Neural cell (in vitro differentiated cells): ENCODE results near the gene ASPM. TPM values are rescaled to one million over a fixed set of nuclear protein-coding genes. Genes with fewer than 3 reads are reported as not detected.

Experiments
- H2AFZ ChIP-seq: fragments of 200-600, 300-800 bp; sonication (generic), shearing (Covaris generic); 2 replicates; pipeline ENCODE4 v1.6.0; 2014; ENCODE audit warnings: low read depth, mild to moderate bottlenecking, antibody characterized with exemption, low read length, moderate library complexity
- H3F3A ChIP-seq: fragments of 200-600 bp; shearing (Covaris generic); 2 replicates; pipeline ENCODE4 v1.6.1; 2016; ENCODE audit warnings: mild to moderate bottlenecking, moderate library complexity, mixed read lengths, antibody characterized with exemption, low read length; ENCODE audit not compliant: insufficient read depth, poor library complexity, severe bottlenecking
- H3K27ac ChIP-seq: fragments of 200-600, 300-800 bp; sonication (generic), shearing (Covaris generic); 2 replicates; pipeline ENCODE4 v1.5.1; 2014; ENCODE audit warnings: mild to moderate bottlenecking, low read length, moderate library complexity
- H3K27me3 ChIP-seq: fragments of 300-800, 200-600 bp; sonication (generic), shearing (Covaris generic); 2 replicates; pipeline ENCODE4 v1.6.0; 2014; ENCODE audit warnings: mild to moderate bottlenecking, low read depth, low read length, moderate library complexity; ENCODE audit not compliant: insufficient read depth
- H3K36me3 ChIP-seq: fragments of 300-800, 200-600 bp; sonication (generic), shearing (Covaris generic); 2 replicates; pipeline ENCODE4 v1.5.1; 2014; ENCODE audit warnings: mild to moderate bottlenecking, antibody characterized with exemption, low read length, moderate library complexity; ENCODE audit not compliant: insufficient read depth
- H3K4me2 ChIP-seq: fragments of 300-800, 200-600 bp; sonication (generic), shearing (Covaris generic); 2 replicates; pipeline ENCODE4 v1.6.0; 2014; ENCODE audit warnings: mild to moderate bottlenecking, low read length
- H3K4me3 ChIP-seq: fragments of 300-800, 200-600 bp; sonication (generic), shearing (Covaris generic); 2 replicates; pipeline ENCODE4 v1.5.1; 2014; ENCODE audit warnings: mild to moderate bottlenecking, low read length, moderate library complexity
- H3K79me2 ChIP-seq: fragments of 200-600 bp; shearing (Covaris generic); replicated peaks from 2 replicates; pipeline ENCODE4 v1.6.0; 2014; ENCODE audit warnings: mild to moderate bottlenecking, low read length, moderate library complexity; ENCODE audit not compliant: insufficient read depth
- H3K9ac ChIP-seq: fragments of 300-800, 200-600 bp; sonication (generic), shearing (Covaris generic); 2 replicates; pipeline ENCODE4 v1.6.1; 2016; ENCODE audit warnings: mild to moderate bottlenecking, low read length, mixed read lengths
- H3K9me2 ChIP-seq: fragments of 200-600 bp; shearing (Covaris generic); 2 replicates; pipeline ENCODE4 v1.6.1; 2016; ENCODE audit warnings: mild to moderate bottlenecking, low read length, mixed read lengths; ENCODE audit not compliant: insufficient read depth
- H3K9me3 ChIP-seq: fragments of 200-600, 300-800 bp; sonication (generic), shearing (Covaris generic); 2 replicates; pipeline ENCODE4 v1.6.1; 2016; ENCODE audit warnings: mild to moderate bottlenecking, mixed run types, low read length, moderate library complexity, mixed read lengths
- H4K20me1 ChIP-seq: fragments of 200-600 bp; shearing (Covaris generic); 2 replicates; pipeline ENCODE4 v1.6.1; 2016; ENCODE audit warnings: mild to moderate bottlenecking, mixed run types; ENCODE audit not compliant: insufficient read depth
- CTCF ChIP-seq: fragments of 450-650 bp; IDR thresholded peaks from 2 replicates; pipeline ENCODE4 v1.5.1; 2014; ENCODE audit warnings: antibody characterized with exemption, mild to moderate bottlenecking, moderate library complexity; ENCODE audit not compliant: poor library complexity, severe bottlenecking
- EP300 ChIP-seq: fragments of 450-650 bp; conservative IDR thresholded peaks from 2 replicates; pipeline ENCODE4 v1.6.1; 2014; ENCODE audit warnings: antibody characterized with exemption, mild to moderate bottlenecking, moderate library complexity; ENCODE audit not compliant: poor library complexity, severe bottlenecking
- EZH2 ChIP-seq: fragments of 200-600, 300-800 bp; shearing (Covaris generic), sonication (generic); IDR thresholded peaks from 2 replicates; pipeline ENCODE4 v1.6.1; 2014; ENCODE audit warnings: antibody characterized with exemption, low read length, borderline replicate concordance, mild to moderate bottlenecking; ENCODE audit not compliant: insufficient read depth, poor library complexity, severe bottlenecking
- MXI1 ChIP-seq: fragments of 450-650 bp; conservative IDR thresholded peaks from 2 replicates; pipeline ENCODE4 v1.6.1; 2014; ENCODE audit warnings: antibody characterized with exemption, mild to moderate bottlenecking; ENCODE audit not compliant: poor library complexity, severe bottlenecking
- POLR2AphosphoS5 ChIP-seq: IDR thresholded peaks from 2 replicates; pipeline ENCODE4 v1.6.1; 2012
- RAD21 ChIP-seq: fragments of 450-650 bp; conservative IDR thresholded peaks from 2 replicates; pipeline ENCODE4 v1.6.1; 2014; ENCODE audit warnings: antibody characterized with exemption, mild to moderate bottlenecking, moderate library complexity
- REST ChIP-seq: IDR thresholded peaks from 2 replicates; pipeline ENCODE4 v1.6.1; 2012; ENCODE audit warnings: borderline replicate concordance
- SMC3 ChIP-seq: fragments of 450-650 bp; conservative IDR thresholded peaks from 2 replicates; pipeline ENCODE4 v1.6.1; 2014; ENCODE audit warnings: antibody characterized with exemption, mild to moderate bottlenecking, moderate library complexity; ENCODE audit not compliant: poor library complexity
- TAF1 ChIP-seq: IDR thresholded peaks from 2 replicates; pipeline ENCODE4 v1.6.1; 2012; ENCODE audit warnings: low read depth
- polyA plus RNA-seq: library from polyadenylated mRNA; depleted of rRNA; stranded (reverse); fragments of >200 nt; gene quantifications from 2 replicates; pipeline ENCODE4 v1.2.3, GENCODE V29; 2014

ASPM gene
- polyA plus RNA-seq, 1 donor from 2014 or later = 0.87 TPM

- no peaks in the 10 kb centered on the region for H3K9me3 ChIP-seq
- no peak overlapping the region for H3K9ac ChIP-seq
- H3K79me2 ChIP-seq = no peaks in the 10 kb centered on the region
- H3K4me3 ChIP-seq = no peak overlapping the region
- no peak overlapping the region for H2AFZ ChIP-seq
- no peak overlapping the region for H3K27ac ChIP-seq
- no peak overlapping the region for H3K4me2 ChIP-seq
- no peaks in the 10 kb centered on the region for H4K20me1 ChIP-seq
- H3K9me2 ChIP-seq = no peaks in the 10 kb centered on the region
- TF ChIP-seq SMC3 (no peak), EZH2 (no peak), RAD21 (no peak), CTCF (no peak), MXI1 (no peak), TAF1 (no peak), REST (no peak), EP300 (no peak), POLR2AphosphoS5 (no peak)
- H3K27me3 ChIP-seq = no peaks in the 10 kb centered on the region
- no peaks in the 10 kb centered on the region for H3F3A ChIP-seq
- peaks cover 12% of the 10 kb centered on the region for H3K36me3 ChIP-seq
Observed at GRCh38 chr1:197173571-197174507, 27.4 kb upstream of the ASPM start.

GRCh38 chr1:197171531-197171930 is 25.1 kb upstream of the ASPM start:
- Histone ChIP-seq H3K9me2 (no peaks in the 10 kb centered on the region), H3K27me3 (no peaks in the 10 kb centered on the region), H4K20me1 (no peaks in the 10 kb centered on the region), H3K9me3 (no peaks in the 10 kb centered on the region), H2AFZ (no peak overlapping the region), H3F3A (no peaks in the 10 kb centered on the region), H3K4me3 (no peak overlapping the region), H3K4me2 (no peak overlapping the region), H3K27ac (no peak overlapping the region), H3K36me3 (peaks cover 12% of the 10 kb centered on the region), H3K79me2 (no peaks in the 10 kb centered on the region), H3K9ac (no peak overlapping the region)
- TF ChIP-seq EP300 (no peak), RAD21 (no peak)
